ENCODE data around the gene SGPL1. TPM values are rescaled to one million over a fixed set of nuclear protein-coding genes. Genes with fewer than 3 reads are reported as not detected.
A peak's percentile ranks its signal among the peaks of the same experiment; 100 is the strongest.
"Not testable (repeated sequence)": the region's sequence is repeated elsewhere in the genome, so short reads cannot be mapped to it uniquely, and the experiment has no call there.

SGPL1 gene
- total RNA-seq, 4 donors from 2014 or later = 34.2 to 47.1 (median 43.1) TPM

GRCh38 chr10:70853038-70853437 is 37.3 kb downstream of the SGPL1 start:
- no peak for TF ChIP-seq POLR2A (IDR thresholded peaks at IDR 0.05)
- no peak for TF ChIP-seq CTCF (IDR thresholded peaks at IDR 0.05)
- intact Hi-C loops (cut with DNase I) = no loop called here

GRCh38 chr10:70853457-70853856 is 37.7 kb downstream of the SGPL1 start:
- no peak for TF ChIP-seq POLR2A (IDR thresholded peaks at IDR 0.05)
- no peak for TF ChIP-seq CTCF (IDR thresholded peaks at IDR 0.05)
- DNase-seq = no peak
- WGBS, 2 donors = 56 to 59% methylated on average over 1 of the region's 1 CpG
- no peaks in the 10 kb centered on the region for H3K9me3 ChIP-seq
- no peak overlapping the region for H3K4me3 ChIP-seq
- peak overlapping the region in 1 of 4 donors; percentile 16 for H3K27ac ChIP-seq
- peaks cover 0 to 22% (median 3%) of the 10 kb centered on the region in 3 donors for H3K4me1 ChIP-seq
- peaks cover 0 to 94% (median 7%) of the 10 kb centered on the region in 3 donors for H3K36me3 ChIP-seq
- no peaks in the 10 kb centered on the region for H3K27me3 ChIP-seq
- intact Hi-C loops (cut with DNase I) = no loop called here

More at GRCh38 chr10:70853038-70853437, 37.3 kb downstream of the SGPL1 start:
- DNase-seq = no peak
- Histone ChIP-seq H3K4me3 (no peak overlapping the region), H3K4me1 (peaks cover 0 to 22% (median 3%) of the 10 kb centered on the region in 3 donors), H3K36me3 (peaks cover 0 to 90% (median 5%) of the 10 kb centered on the region in 3 donors), H3K9me3 (no peaks in the 10 kb centered on the region), H3K27me3 (no peaks in the 10 kb centered on the region), H3K27ac (peak overlapping the region in 1 of 4 donors; percentile 16)
- WGBS, 2 donors = 46 to 59% methylated on average over 4 of the region's 4 CpGs

- intact Hi-C loops (cut with DNase I) = no loop called here
- Histone ChIP-seq H3K4me1 (peaks cover 0 to 17% (median 3%) of the 10 kb centered on the region in 3 donors), H3K27me3 (no peaks in the 10 kb centered on the region), H3K27ac (no peak overlapping the region), H3K4me3 (no peak overlapping the region), H3K36me3 (peaks cover 4 to 100% (median 10%) of the 10 kb centered on the region in 3 donors), H3K9me3 (no peaks in the 10 kb centered on the region)
- WGBS, 2 donors = 60 to 72% methylated on average over 2 of the region's 2 CpGs
- no peak for DNase-seq
- TF ChIP-seq POLR2A (IDR thresholded peaks at IDR 0.05) (no peak), CTCF (IDR thresholded peaks at IDR 0.05) (no peak)
These were observed 40.7 kb downstream of the SGPL1 start for GRCh38 chr10:70856454-70856853.

- no peak for DNase-seq
- Histone ChIP-seq H3K36me3 (peaks cover 6 to 100% (median 10%) of the 10 kb centered on the region in 3 donors), H3K9me3 (no peaks in the 10 kb centered on the region), H3K4me3 (no peak overlapping the region), H3K27me3 (no peaks in the 10 kb centered on the region), H3K27ac (no peak overlapping the region), H3K4me1 (peaks cover 0 to 2% (median 0%) of the 10 kb centered on the region in 3 donors)
- intact Hi-C loops (cut with DNase I) = no loop called here
- WGBS, 2 donors = 76 to 89% methylated on average over 5 of the region's 5 CpGs
- TF ChIP-seq CTCF (IDR thresholded peaks at IDR 0.05) (no peak), POLR2A (IDR thresholded peaks at IDR 0.05) (no peak)
These were observed 43.0 kb downstream of the SGPL1 start for GRCh38 chr10:70858759-70859158.

- H3K27ac ChIP-seq; H3K9me3 ChIP-seq; H3K4me3 ChIP-seq; H3K27me3 ChIP-seq; DNase-seq; intact Hi-C loops (cut with DNase I): not testable (repeated sequence)
- Histone ChIP-seq H3K4me1 (peaks cover 7 to 15% (median 8%) of the 10 kb centered on the region in 3 donors), H3K36me3 (peaks cover 6 to 91% (median 10%) of the 10 kb centered on the region in 3 donors)
- 89 to 97% methylated on average over 3 to 25 of the region's 42 CpGs for WGBS, 2 donors
These were observed 45.9 kb downstream of the SGPL1 start for GRCh38 chr10:70861495-70862197.

Data from esophagus squamous epithelium (tissue), 5 donors.